ENCODE results near the gene YIF1A.
A peak's percentile ranks its signal among the peaks of the same experiment; 100 is the strongest.
"Not testable (repeated sequence)": the region's sequence is repeated elsewhere in the genome, so short reads cannot be mapped to it uniquely, and the experiment has no call there.

YIF1A gene

GRCh38 chr11:66311965-66312548 is 23.1 kb upstream of the YIF1A start:
- peak; percentile 82 for DNase-seq (ENCODE audit: low spot score)

GRCh38 chr11:66311470-66311964 is 22.6 kb upstream of the YIF1A start:
- no peak for DNase-seq (ENCODE audit: low spot score)

- DNase-seq (ENCODE audit: low spot score): not testable (repeated sequence)
These were observed 22.0 kb upstream of the YIF1A start for GRCh38 chr11:66310803-66311440.

- no peak for DNase-seq (ENCODE audit: low spot score)
These were observed 21.4 kb upstream of the YIF1A start for GRCh38 chr11:66310324-66310723.

GRCh38 chr11:66309475-66309874 is 20.5 kb upstream of the YIF1A start:
- DNase-seq (ENCODE audit: low spot score): no peak

- DNase-seq (ENCODE audit: low spot score): no peak
These were observed 13.7 kb upstream of the YIF1A start for GRCh38 chr11:66302656-66303055.

- DNase-seq (ENCODE audit: low spot score): no peak
These were observed 10.2 kb upstream of the YIF1A start for GRCh38 chr11:66299186-66299585.

- no peak for DNase-seq (ENCODE audit: low spot score)
These were observed 8.7 kb upstream of the YIF1A start for GRCh38 chr11:66297610-66298009.

- DNase-seq (ENCODE audit: low spot score): no peak
These were observed 6.0 kb upstream of the YIF1A start for GRCh38 chr11:66294626-66295620.

- DNase-seq (ENCODE audit: low spot score): no peak
These were observed 5.1 kb upstream of the YIF1A start for GRCh38 chr11:66293777-66294625.

GRCh38 chr11:66293352-66293751 is 4.4 kb upstream of the YIF1A start:
- no peak for DNase-seq (ENCODE audit: low spot score)

- DNase-seq (ENCODE audit: low spot score): no peak
These were observed 3.8 kb upstream of the YIF1A start for GRCh38 chr11:66292543-66293332.

GRCh38 chr11:66291706-66292542 is 3.0 kb upstream of the YIF1A start, which contains the start of gene TMEM151A:
TSS of gene TMEM151A (plus strand) at chr11:66291894. CDS start at chr11:66292014, 120 bp downstream.
- peak; percentile 74 for DNase-seq (ENCODE audit: low spot score)

- DNase-seq (ENCODE audit: low spot score): no peak
These were observed 2.4 kb upstream of the YIF1A start for GRCh38 chr11:66291303-66291705.

GRCh38 chr11:66290330-66290621 is 1.3 kb upstream of the YIF1A start:
- DNase-seq (ENCODE audit: low spot score): no peak

- peak; percentile 87 for DNase-seq (ENCODE audit: low spot score)
These were observed 796 bp upstream of the YIF1A start for GRCh38 chr11:66289548-66290329.

GRCh38 chr11:66287889-66288670 is 863 bp downstream of the YIF1A start:
- DNase-seq (ENCODE audit: low spot score): no peak

- no peak for DNase-seq (ENCODE audit: low spot score)
These were observed 1.6 kb downstream of the YIF1A start for GRCh38 chr11:66287211-66287888.

Data from iPS-NIHi11 (cell line).